HG03095 (cell line): ENCODE data around the gene PPP1R15B.

Experiments
- ATAC-seq: cut with Tn5 transposase; IDR thresholded peaks from one replicate; pipeline ENCODE4 v1.9.1; 2021; ENCODE audit warnings: moderate library complexity; ENCODE audit not compliant: unreplicated experiment

Gene PPP1R15B

DNA sequence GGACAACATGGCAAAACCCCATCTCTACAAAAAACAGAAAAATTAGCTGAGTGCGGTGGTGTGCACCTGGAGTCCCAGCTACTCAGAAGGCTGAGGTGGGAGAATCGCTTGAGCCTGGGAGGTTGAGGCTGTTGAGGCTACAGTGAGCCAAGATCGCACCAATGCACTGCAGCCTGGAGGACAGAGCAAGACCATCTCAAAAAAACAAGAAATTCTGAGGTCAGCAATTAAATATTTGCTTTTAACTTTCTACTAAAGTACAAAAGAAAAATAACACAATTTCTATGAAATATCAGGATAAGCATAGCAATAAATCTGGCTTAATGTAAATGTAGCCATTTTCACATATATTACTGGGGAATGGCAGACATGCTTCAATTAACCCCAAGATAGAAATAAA is 9.9 kb downstream of the PPP1R15B start:
- ATAC-seq, result no peak

DNA sequence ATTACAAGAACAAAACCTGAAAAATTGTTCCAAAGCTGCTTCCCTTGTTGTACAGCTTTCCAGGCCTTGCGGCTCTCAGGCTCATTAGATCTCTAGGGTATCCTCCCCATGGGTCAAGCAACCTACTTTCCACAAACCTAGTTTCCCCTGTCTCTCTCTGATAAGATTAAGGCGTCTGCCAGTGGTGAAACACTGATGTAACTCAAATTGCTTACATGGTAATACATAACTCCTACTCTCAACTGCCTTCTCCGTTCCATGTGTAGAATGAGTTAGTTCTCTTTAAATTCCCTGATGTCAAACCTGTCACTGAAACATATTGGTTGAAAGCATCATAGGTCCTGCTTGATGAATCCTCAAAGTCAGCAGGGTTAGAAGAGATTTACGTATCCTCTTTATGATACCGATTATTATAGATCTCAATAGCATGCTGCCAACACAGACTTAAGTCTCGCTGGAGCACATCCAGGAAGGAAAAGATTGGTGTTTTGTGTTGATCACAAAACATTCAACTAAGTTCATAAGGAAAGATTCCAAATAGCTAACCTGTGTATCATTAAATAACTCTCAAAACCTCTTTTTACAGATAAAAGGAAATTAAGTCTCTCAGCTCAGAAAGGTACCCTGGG is 10.6 kb downstream of the PPP1R15B start:
- ATAC-seq, result no peak

DNA sequence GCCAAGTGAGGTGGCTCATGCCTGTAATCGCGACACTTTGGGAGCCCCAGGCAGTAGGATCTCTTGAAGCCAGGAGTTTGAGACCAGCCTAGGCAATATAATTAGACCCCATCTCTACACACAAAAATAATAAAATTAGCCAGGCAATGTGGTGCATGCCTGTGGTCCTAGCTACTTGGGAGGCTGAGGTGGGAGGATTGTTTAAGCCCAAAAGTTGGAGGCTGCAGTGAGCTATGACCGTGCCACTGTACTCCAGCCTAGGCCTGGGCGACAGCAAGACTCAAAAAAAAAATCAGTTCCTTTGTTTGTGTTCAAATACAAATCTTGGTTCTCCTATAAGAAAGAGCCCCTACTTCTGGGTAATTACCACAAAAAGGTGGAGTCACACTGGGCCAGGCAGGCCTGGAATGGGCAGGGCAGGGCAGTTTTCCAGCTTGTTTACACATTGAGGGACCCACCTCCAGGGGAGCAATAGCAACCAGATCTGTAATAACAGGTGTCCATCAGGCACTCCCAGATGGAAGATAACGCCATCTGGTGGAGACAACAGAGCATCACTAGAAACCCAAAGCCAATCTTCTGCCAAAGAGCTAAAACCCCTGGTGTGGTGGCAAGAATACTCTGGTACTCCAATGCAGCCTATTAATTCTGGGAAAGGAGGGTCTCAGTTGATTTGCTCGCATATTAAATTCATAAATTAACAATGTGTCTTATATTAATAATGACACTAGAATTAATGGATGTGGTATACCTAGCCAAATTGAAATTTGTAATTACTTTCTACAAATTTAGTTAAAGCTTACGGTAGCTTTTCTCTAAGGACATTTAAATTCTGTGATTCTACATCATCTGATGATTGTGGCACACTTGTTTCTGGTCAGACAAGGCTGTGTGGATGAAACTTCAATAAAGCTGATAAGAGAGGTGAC is 13.2 kb downstream of the PPP1R15B start:
- ATAC-seq, result no peak

DNA sequence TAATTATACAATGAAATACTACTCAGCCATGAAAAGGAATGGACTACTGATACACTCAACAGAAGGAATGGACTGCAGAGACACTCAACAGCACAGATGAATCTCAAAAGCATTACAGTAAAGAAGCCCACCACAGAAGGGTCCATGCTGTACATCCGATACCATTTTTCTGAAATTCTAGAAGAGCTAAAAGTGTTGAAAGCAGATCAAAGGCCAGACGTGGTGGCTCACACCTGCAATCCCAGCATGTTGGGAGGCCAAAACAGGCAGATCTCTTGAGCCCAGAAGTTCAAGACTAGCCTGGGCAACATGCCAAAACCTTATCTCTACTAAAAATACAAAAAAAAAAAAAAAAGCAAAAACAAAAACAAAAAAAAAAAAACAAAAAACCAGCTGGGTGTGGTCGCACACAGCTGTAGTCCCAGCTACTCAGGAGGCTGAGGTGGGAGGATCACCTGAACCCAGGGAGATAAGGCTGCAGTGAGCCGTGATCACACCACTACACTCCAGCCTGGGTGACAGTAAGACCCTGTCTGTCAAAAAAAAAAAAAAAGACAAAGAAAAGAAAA is 15.5 kb downstream of the PPP1R15B start:
- ATAC-seq, result no peak

DNA sequence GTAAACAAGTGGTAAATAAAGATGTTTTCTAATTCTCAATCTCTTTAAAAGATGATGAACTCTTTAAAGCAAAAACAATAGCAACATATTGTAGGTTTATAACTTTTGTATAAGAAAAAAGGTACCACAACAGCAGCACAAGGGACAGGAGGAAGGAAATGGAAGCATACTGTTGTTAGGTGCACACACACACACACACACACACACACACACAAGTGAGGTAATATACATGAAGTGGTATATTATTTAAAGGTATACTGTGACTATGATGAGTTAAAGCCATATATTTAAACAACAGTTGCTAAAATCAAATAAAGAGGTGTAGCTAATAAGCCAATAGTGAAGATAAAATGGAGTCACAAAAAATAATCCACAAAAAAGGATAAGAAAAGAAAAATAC is 20.0 kb downstream of the PPP1R15B start:
- no peak for ATAC-seq

DNA sequence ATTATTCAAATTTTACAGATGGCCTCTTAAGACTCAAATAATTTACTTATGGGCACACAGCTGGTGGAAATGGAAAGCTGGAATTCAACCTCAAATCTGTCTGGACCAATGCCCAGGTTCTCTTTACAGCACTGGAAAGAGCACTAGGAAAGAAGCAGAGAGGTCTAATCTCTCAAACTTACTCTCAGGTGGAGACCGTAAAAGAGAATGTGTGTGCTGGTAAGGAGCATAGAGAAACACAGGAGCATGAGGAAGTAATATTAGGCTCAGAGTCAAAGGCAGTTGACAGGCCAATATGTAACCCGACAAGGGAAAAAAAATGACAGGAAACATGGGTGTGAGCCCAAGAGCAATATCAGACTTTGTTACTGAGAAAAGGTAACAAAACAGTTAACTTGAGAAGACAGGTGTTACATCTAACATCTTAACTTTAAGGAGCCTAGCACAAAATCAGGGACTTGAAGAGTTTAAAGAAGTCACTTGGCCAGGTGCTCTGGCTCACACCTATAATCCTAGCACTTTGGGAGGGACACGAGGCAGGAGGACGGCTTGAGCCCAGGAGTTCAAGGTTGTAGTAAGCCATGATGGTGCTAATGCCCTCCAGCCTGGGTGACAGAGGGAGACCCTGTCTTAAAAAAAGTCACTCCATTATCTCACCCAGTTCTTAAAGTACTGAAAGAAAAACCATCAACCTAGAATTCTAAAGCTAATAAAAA is 20.7 kb downstream of the PPP1R15B start:
- no peak for ATAC-seq

DNA sequence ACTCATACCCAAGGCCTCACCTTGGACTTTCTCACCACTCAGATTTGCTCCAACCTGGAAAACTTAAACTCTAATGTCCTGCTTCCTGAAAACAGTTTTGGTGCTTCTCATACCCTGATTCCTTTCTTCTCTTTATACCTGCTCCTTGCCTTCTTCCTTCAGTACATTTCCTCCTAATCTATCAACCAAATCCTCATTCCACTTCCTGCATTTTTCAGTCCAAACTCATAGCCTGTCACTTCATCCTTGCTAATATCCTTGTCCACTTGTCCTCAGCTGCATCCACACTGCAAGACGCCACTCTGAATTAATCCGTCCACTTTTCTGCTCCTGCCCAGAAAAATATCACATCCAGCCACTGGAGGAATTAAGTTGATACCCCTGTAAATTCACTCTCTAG is 25.9 kb downstream of the PPP1R15B start:
- no peak for ATAC-seq

DNA sequence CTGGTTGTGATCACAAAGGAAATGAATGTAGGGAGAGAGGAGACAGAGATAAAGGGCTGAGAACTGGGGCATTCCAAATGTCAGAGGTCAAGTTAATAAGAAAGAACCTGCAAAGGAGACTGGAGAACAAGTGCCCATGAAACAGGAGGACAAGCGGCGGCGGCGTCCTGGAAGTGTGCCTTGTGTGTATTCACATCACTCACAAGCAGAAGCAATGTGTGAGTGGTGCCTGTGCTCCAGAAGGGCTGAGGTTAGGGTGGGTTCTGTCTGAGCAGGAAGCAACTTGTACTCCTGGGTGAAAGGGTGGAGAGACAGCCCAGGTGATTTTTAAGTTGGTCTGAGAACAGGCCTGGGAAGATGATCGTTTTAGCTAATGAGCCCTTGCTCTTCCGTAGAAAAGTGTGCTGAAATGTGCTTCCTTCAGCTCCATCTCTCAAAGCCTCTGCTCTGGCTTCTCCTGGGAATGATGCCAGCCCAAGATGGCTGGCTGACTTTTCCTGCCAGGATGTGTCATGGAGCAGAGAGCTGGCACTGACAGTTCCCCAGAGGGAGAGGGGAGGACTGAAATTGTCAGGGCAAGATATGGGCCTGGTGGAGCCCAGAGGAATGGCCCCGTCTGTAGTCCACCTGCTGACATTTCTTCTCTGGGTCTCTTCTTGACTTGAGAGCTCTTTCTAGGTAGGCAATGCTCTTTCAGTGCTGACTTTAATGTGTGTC is 26.8 kb downstream of the PPP1R15B start:
- no peak for ATAC-seq

DNA sequence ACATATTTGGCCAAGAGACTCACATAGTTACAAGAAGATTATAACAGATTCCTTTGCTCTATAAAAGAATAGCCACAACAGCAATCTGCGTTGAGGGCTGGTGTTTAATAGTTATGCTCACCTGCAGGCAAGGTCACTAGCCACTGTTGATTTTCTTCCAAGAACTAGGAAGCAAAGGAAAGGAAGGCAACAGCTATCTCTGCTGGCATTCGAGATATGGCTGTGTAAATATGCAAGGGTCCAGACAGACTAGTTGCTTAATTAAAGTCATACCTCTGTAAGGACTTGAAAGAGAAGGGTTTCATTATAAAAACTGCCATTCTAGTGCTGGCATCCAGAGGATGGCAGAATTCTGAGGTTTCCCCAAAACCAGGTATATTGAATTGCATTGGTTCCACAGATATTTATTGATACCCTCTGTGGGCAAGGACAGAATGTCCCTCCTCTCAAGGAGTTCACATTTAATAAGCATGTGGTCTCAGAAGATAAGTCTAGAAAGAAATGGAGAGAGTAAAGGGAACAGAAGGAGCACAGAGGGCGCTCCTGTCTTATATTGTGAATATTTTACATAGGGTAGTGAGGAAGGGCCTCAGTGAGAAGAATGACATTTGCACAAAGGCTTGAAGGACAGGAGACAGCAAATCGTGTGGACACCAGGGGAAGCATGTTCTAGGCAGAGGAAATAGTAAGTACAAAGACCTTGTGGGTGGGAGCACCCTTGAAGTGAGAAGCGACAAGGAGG is 28.3 kb downstream of the PPP1R15B start:
- no peak for ATAC-seq

DNA sequence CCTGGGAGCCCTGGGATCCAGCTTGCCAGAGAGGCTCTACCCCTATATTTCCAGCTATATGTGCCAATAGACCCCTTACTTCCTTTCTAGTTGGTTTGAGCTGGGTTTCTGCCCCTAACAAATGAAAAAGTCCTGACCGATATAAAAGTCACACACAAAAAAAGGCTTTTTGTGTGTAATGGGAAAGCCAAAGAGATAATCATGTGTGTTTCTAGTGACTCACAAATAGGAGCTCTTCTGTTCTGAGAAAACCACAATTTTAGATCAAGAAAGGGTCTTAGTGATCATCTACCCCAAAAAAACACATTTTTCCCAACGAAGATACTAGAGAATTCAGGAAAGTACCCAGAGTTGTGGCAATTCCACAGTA is 28.9 kb downstream of the PPP1R15B start:
- no peak for ATAC-seq

DNA sequence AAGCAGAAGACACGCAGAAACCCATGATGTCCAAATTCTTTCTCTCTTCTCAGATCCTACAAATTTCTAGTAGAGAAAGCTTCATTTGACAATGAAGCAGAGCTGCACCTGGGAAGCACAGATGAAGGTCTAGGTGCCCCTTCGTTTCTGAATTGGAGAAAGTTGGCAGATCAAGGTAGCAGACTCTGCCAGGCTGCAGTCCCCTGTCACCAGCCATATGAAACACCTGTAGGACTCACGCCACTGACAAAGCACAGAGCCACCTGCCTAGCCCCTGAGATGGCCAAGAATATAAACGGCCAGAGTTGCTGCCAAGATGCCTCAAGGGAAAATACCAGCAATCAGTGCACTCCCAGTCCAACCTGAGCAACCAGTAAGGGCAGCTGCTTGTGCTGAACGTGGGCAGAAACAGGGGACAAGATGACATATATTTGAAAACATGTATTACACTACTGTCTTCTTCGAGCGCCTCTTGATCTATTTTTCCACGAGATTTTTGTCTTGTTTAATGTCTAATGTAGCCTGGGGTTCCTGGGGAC is 31.3 kb downstream of the PPP1R15B start:
- no peak for ATAC-seq

DNA sequence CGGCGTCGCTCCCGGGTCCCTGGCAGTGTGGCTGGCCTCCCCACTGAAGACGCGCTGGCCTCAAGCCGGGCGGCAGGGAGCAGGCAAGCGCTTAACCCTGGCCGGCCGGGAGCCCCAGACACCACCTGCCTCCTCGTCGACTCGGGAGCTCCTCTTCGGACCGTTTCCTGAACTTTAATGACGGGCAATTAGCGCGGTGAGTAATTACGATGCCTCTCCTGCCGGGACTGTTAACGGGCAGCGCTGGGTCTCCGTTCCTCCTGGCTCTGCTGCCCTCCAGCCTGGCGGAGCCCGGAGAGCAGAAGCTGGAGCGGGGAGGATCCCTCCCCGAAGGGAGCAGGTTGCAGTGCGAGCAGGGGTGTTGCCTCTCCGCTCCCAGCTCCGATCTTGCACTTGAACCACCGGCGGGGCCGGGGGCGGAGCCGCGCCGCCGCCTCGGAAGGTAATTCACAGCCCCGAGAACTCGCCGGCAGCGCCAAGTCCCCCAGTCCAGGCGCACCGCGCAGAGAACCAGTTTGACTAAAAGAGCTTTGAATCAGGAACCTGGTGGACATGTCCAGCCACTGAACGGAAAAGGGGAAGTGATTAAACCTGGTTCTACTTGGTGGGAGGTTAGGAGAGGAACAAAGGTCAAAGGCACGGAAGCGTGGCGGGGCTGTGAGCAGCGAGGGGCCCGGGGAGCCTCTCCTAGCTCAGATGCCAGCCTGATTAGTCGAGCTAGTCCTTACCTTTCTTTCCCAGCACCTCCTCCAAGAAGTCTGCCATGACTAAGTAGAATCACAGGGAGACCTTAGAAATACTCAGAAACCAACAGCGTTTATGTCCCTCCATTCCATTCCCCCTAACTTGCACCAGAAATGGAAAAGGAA is 33.6 kb downstream of the PPP1R15B start:
- ATAC-seq, result peak; percentile 60

DNA sequence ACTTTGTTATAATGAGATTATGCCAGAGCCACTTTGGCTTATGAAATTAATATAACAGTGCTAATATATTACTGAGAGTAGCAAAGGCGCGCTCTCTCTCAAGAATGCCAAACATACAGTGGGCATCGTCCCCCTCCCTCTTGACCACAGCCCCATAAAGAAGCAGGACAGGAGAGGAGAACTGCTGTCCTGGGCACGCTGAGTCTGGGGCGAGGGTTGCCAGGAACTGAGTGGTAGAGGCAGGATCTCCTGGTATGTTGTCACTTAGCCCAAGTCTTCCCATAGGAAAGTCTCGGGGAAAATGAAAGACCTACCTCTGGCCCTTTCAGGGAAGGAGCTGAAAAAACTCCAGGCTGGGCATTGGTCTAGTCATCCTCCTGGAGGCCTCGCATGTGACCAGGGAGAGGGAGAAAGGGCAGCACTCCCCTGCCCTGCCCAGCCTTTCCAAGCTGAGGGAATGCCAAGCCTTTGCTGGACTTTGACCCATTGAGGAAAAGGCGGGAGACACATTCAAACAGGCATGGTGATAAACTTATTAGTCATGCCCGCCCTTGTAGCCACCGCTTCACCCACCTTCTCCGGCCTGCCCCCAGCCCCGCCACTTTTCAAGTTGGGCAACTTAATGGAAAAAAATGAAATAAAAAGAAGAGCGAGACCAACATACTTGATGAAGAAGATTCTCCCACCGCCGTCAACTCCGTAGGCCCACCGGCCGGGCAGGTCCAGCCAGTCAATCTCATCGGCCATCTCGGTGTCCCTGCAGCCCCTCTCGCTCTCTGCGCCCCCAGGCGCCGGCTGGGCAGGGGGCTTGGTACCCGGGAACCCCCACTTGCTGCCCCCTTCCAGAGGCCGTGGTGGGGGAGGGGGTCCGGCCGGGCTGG is 34.5 kb downstream of the PPP1R15B start:
- no peak for ATAC-seq

DNA sequence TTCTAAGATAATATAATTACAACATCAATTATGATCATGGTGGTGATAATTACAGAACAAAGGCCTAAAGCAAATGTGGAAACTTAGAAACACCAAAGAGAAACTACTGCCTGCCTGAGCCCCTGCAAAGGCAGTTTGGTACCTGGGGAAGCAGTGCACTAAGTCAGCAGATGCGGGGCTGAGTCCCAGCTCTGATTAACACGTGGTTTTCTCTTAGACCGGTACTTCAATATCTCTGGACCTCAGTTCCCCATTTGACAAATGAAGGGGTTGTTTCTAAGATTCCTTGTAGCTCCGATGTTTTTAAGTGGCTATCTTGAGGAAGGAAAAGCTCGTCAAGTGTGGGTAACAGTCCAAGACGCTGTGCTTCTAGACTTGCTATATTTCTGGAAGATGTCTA is 35.2 kb downstream of the PPP1R15B start:
- ATAC-seq, result no peak

DNA sequence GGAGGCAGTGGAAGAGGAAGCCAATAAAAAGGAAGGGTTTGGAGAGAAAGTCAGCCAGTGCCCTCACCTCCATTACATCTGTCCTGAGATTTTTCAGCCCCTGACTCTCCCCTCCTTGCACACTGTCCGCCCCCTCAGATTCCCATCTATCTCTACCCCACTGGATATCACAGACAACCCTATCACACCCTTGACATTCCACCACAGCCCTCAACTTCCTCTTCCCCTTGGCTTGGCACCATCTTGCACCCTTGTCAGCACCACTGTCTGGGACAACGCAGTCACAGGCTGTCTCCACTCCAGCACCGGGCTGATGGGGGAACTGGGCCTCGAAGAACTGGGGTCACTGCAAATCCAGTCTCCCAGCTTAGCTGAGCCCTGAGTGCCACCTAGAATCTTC is 37.7 kb downstream of the PPP1R15B start:
- ATAC-seq, result no peak

DNA sequence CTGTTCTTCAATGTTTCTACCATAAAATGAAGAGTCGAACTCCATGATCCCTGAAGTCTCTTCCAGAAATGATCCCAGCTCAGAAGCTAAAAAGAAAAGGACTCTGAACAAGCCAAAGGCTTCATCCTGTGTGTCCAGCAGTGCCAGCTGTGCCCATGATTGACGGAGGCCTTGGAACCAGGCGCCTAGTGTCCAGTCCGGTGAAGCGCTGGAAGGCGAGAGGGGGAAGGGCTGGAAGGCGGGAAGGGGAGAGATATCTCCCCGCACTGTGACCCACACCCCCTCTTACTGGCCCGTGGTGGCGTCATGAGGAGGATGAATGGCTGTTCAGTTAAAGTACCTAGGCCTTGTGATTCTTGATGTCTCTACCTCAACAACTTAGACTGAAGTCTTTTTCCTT is 41.4 kb downstream of the PPP1R15B start:
- no peak for ATAC-seq

DNA sequence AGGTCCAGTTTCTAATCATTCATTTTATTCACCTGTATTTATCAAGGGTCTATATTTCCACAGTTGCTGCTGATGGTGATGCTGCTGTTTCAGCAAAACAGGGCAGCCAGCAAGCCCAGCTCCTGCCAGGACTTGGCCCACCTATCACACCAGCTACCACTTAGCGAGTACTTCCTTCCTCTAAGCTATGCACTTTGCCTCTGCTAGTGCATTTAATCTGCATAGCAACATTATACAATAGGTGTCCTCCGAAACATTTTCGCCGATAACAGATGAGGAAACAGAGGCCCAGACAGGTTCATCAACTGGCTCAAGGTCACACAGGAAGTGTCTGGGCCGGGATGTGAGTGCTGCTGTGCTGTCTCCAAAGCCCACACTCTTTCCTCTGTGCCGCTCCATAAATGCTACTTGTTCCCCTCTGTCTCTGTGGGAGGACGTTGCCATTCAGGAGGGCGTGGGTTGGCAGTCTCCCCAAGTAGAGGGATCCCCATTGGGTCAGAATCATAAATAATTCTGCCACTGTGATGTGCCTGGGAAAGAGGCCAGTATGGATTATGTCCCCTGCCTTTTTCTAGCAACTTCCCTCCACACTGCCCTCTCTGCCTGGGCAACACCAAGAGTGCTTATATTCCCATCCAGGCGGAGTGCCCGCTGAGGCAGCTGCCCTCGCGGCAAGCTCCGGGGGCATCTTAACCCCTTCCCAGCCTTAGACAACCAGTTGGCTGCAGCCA is 42.5 kb downstream of the PPP1R15B start:
- ATAC-seq, result no peak
